Esophagus muscularis mucosa (tissue), 4 donors: ENCODE data around the gene WDR82. TPM values are rescaled to one million over a fixed set of nuclear protein-coding genes. Genes with fewer than 3 reads are reported as not detected.

Experiments
- DNase-seq: peaks from one replicate; pipeline ENCODE4 v3.0.0-alpha.2; 2017; ENCODE audit errors: extremely low spot score
- H3K27ac ChIP-seq, 4 donors: fragments of 200-600 bp; sonication (generic); replicated peaks in 1 of 4; 1 replicate in 3 of 4; 2 replicates in 1 of 4; pipeline ENCODE4 v1.5.1; 2016 to 2019; ENCODE audit warnings: mild to moderate bottlenecking in 1 of 4
- H3K27me3 ChIP-seq, 4 donors: fragments of 200-600 bp; sonication (generic); one replicate each; pipeline versions ENCODE4 v1.5.1 to v1.6.0; 2016 to 2019
- H3K36me3 ChIP-seq, 4 donors: fragments of 200-600 bp; sonication (generic); one replicate each; pipeline ENCODE4 v1.5.1; 2016 to 2019
- H3K4me1 ChIP-seq, 4 donors: fragments of 200-600 bp; sonication (generic); one replicate each; pipeline ENCODE4 v1.5.1; 2016 to 2019
- H3K4me3 ChIP-seq, 4 donors: fragments of 200-600 bp; sonication (generic); 1 replicate in 2 of 4; 2 replicates in 2 of 4; pipeline ENCODE4 v1.5.1; 2016 to 2019; ENCODE audit warnings: mild to moderate bottlenecking in 4 of 4, moderate library complexity in 1 of 4
- H3K9me3 ChIP-seq, 4 donors: fragments of 200-600 bp; sonication (generic); 1 replicate in 3 of 4; 2 replicates in 1 of 4; pipeline ENCODE4 v1.5.1; 2016 to 2019
- CTCF ChIP-seq, 3 experiments: fragments of 200-600 bp in 2 of 3; fragments of 450-650 bp in 1 of 3; sonication (generic) in 2 of 3; IDR thresholded peaks; one replicate each; pipeline ENCODE4 v1.5.1; 2017 to 2019; ENCODE audit warnings: antibody characterized with exemption in 3 of 3, mild to moderate bottlenecking in 2 of 3, moderate library complexity in 1 of 3
- EP300 ChIP-seq: sonication (generic); formaldehyde crosslinking; IDR thresholded peaks from one replicate; pipeline ENCODE4 v1.6.1; 2017; ENCODE audit warnings: antibody characterized with exemption
- POLR2A ChIP-seq: fragments of 450-650 bp; IDR thresholded peaks from one replicate; pipeline ENCODE4 v1.6.1; 2017; ENCODE audit warnings: antibody characterized with exemption, moderate library complexity, mild to moderate bottlenecking, low read depth
- POLR2AphosphoS5 ChIP-seq, 2 donors: sonication (generic); formaldehyde crosslinking; IDR thresholded peaks; one replicate each; pipeline ENCODE4 v1.6.1; 2017; ENCODE audit warnings: antibody characterized with exemption in 2 of 2
- WGBS: methylation state at CpG from one replicate; pipeline ENCODE4 v1.1.5; 2018; 5-methylcytosine and 5-hydroxymethylcytosine counted together
- intact Hi-C: fragments of 100-400 bp; cut with DNase I; formaldehyde crosslinking; loops from one replicate; pipeline ENCODE4 v1.15.1; 2023
- total RNA-seq, 4 donors: library from RNA; depleted of rRNA; stranded (reverse); fragments of >200 nt; gene quantifications; one replicate each; pipeline versions ENCODE4 v1.1.0 to v1.2.1, GENCODE V29; 2016

The WDR82 gene
- total RNA-seq, 4 donors from 2014 or later = 62.6 to 101 (median 80.9) TPM

- 96% methylated on average over 26 of the region's 32 CpGs for WGBS
- Histone ChIP-seq H3K27ac (no peak overlapping the region), H3K9me3 (no peaks in the 10 kb centered on the region), H3K4me3 (no peak overlapping the region), H3K4me1 (peaks cover 20 to 38% (median 34%) of the 10 kb centered on the region in 4 donors), H3K36me3 (peaks cover 2 to 18% (median 13%) of the 10 kb centered on the region in 4 donors), H3K27me3 (no peaks in the 10 kb centered on the region)
- DNase-seq = no peak
- TF ChIP-seq CTCF (IDR thresholded peaks at IDR 0.05) = no peak
- no peak for TF ChIP-seq POLR2A
- no peak for TF ChIP-seq EP300
- no peak for TF ChIP-seq POLR2AphosphoS5 (IDR thresholded peaks at IDR 0.05)
- intact Hi-C loops = no loop called here
These were observed 54.7 kb downstream of the WDR82 start for GRCh38 chr3:52223449-52224408.

DNA sequence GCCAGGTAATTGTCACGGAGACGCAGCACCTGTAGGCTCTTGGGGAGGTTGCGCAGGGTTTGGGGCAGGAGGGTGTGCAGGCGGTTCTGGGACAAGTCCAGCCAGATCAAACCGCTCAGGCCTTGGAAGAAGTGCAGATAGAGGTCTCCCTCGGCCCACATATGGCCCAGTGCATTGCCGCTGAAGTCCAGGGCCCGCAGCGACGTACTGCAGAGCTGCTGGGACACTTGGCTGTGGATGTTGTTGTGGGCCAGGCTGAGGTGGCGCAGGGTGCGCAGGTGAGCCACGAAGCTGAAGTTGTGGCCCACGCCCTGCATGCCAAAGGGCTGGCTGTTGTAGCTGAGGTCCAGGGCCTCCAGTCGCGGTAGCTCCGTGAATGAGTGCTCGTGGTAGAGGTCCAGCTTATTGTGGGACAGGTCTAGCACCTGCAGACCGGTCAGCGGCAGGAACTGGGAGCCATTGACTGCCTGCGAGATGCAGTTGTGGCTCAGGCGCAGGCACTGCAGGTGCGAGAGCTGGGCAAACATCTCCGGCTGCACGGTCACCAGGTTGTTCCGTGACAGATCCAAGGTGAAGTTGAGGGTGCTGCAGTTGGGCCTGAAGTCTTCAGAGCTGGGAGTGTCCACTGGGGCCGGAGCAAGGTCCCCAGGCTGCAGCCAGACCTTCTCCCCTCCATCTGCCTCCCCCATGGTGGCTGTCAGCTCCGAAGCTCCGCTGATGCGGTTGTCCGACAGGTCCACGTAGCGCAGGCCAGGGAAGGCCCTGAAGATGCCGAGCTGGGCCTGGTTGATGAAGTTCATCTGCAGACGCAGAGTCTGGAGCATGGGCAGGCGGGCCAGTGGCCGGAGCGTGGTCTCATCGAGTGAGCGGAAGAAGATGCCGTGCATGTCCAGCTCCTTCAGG, 55.9 kb downstream of the WDR82 start:
- intact Hi-C loops = no loop called here
- H3K27ac ChIP-seq = no peak overlapping the region
- H3K9me3 ChIP-seq = no peaks in the 10 kb centered on the region
- H3K27me3 ChIP-seq = no peaks in the 10 kb centered on the region
- peaks cover 0 to 7% (median 2%) of the 10 kb centered on the region in 4 donors for H3K36me3 ChIP-seq
- TF ChIP-seq EP300 (no peak), POLR2A (no peak), POLR2AphosphoS5 (IDR thresholded peaks at IDR 0.05) (no peak), CTCF (IDR thresholded peaks at IDR 0.05) (no peak)
- no peak overlapping the region for H3K4me3 ChIP-seq
- peaks cover 20 to 49% (median 46%) of the 10 kb centered on the region in 4 donors for H3K4me1 ChIP-seq
- WGBS = 95% methylated on average over 24 of the region's 41 CpGs
- DNase-seq = no peak

GRCh38 chr3:52221563-52222318, 56.7 kb downstream of the WDR82 start:
- no peak overlapping the region for H3K27ac ChIP-seq
- no peak for DNase-seq
- no peaks in the 10 kb centered on the region for H3K27me3 ChIP-seq
- peaks cover 26 to 57% (median 54%) of the 10 kb centered on the region in 4 donors for H3K4me1 ChIP-seq
- WGBS = 91% methylated on average over 22 of the region's 34 CpGs
- H3K9me3 ChIP-seq = no peaks in the 10 kb centered on the region
- no peaks in the 10 kb centered on the region for H3K36me3 ChIP-seq
- TF ChIP-seq EP300 (no peak), CTCF (IDR thresholded peaks at IDR 0.05) (no peak), POLR2AphosphoS5 (IDR thresholded peaks at IDR 0.05) (no peak), POLR2A (no peak)
- intact Hi-C loops = no loop called here
- H3K4me3 ChIP-seq = no peak overlapping the region

DNA sequence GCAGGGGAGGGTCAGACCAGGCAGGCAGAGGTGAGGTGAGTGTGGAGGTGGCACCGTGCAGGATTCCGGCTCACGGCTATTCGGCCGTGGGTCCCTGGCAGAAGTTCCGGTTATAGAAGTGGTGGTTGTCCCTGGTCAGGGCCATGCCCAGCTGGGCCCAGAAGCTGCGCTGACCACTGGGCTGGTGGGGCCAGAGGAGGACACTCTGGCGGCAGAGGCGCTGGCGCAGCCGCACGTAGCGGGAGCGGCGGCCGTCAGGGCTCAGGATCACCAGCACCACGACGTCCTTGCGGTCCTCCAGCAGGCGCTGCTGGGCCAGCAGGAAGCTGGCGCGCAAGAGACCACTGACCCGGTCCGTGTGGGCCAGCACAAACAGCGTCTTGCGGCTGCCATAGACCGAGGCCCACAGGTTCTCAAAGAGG, 57.3 kb downstream of the WDR82 start:
- DNase-seq = no peak
- Histone ChIP-seq H3K36me3 (no peaks in the 10 kb centered on the region), H3K27me3 (no peaks in the 10 kb centered on the region), H3K4me1 (peaks cover 32 to 63% (median 60%) of the 10 kb centered on the region in 4 donors), H3K4me3 (no peak overlapping the region), H3K27ac (no peak overlapping the region), H3K9me3 (no peaks in the 10 kb centered on the region)
- intact Hi-C loops = no loop called here
- no peak for TF ChIP-seq CTCF (IDR thresholded peaks at IDR 0.05)
- TF ChIP-seq POLR2A = no peak
- TF ChIP-seq EP300 = no peak
- no peak for TF ChIP-seq POLR2AphosphoS5 (IDR thresholded peaks at IDR 0.05)
- 88% methylated on average over 24 of the region's 27 CpGs for WGBS
